MM.1S (cell line): ENCODE measurements around the gene CD300A.

Source experiments
- DNase-seq: peaks from one replicate; pipeline ENCODE4 v3.0.0-alpha.2; 2015
- H2AFZ ChIP-seq: fragments of 300-600 bp; sonication (generic); 2 replicates; pipeline ENCODE4 v1.6.0; 2016; ENCODE audit warnings: antibody characterized with exemption, low read length
- H3F3A ChIP-seq: fragments of 300-600 bp; sonication (generic); 2 replicates; pipeline ENCODE4 v1.6.1; 2016; ENCODE audit warnings: mild to moderate bottlenecking, antibody characterized with exemption, low read length, moderate library complexity, mixed read lengths; ENCODE audit not compliant: insufficient read depth
- H3K27ac ChIP-seq: fragments of 300-600 bp; sonication (generic); 2 replicates; pipeline ENCODE4 v1.5.1; 2016; ENCODE audit warnings: mild to moderate bottlenecking, low read length
- H3K27me3 ChIP-seq: fragments of 300-600 bp; sonication (generic); replicated peaks from 2 replicates; pipeline ENCODE4 v1.6.0; 2016; ENCODE audit warnings: low read length; ENCODE audit not compliant: insufficient read depth
- H3K36me3 ChIP-seq: fragments of 300-600 bp; sonication (generic); replicated peaks from 2 replicates; pipeline ENCODE4 v1.6.1; 2016; ENCODE audit warnings: mild to moderate bottlenecking, low read length, mixed read lengths; ENCODE audit not compliant: insufficient read depth
- H3K4me1 ChIP-seq: fragments of 300-600 bp; sonication (generic); 2 replicates; pipeline ENCODE4 v1.6.1; 2016; ENCODE audit warnings: low read length, mixed read lengths
- H3K4me2 ChIP-seq: fragments of 300-600 bp; sonication (generic); 2 replicates; pipeline ENCODE4 v1.6.0; 2016; ENCODE audit warnings: low read depth, low read length
- H3K4me3 ChIP-seq: fragments of 300-600 bp; sonication (generic); 2 replicates; pipeline ENCODE4 v1.5.1; 2016; ENCODE audit warnings: low read length, mixed read lengths
- H3K79me2 ChIP-seq: fragments of 300-600 bp; sonication (generic); 2 replicates; pipeline ENCODE4 v1.6.1; 2016; ENCODE audit warnings: mixed run types, low read length, mixed read lengths
- H3K9ac ChIP-seq: fragments of 300-600 bp; sonication (generic); 2 replicates; pipeline ENCODE4 v1.6.1; 2016; ENCODE audit warnings: low read length, mixed read lengths
- H3K9me2 ChIP-seq: fragments of 300-600 bp; sonication (generic); replicated peaks from 2 replicates; pipeline ENCODE4 v1.6.1; 2016; ENCODE audit warnings: mild to moderate bottlenecking, low read length, mixed read lengths; ENCODE audit not compliant: insufficient read depth
- H3K9me3 ChIP-seq: fragments of 300-600 bp; sonication (generic); replicated peaks from 2 replicates; pipeline ENCODE4 v1.6.1; 2016; ENCODE audit warnings: mild to moderate bottlenecking, low read length, mixed read lengths; ENCODE audit not compliant: insufficient read depth
- H4K20me1 ChIP-seq: fragments of 300-600 bp; sonication (generic); 2 replicates; pipeline ENCODE4 v1.6.1; 2016; ENCODE audit warnings: mild to moderate bottlenecking, low read length, moderate library complexity, mixed read lengths; ENCODE audit not compliant: insufficient read depth
- EZH2 ChIP-seq: fragments of 300-600 bp; sonication (generic); optimal IDR thresholded peaks from 2 replicates; pipeline ENCODE3; 2017; ENCODE audit warnings: low read depth, mild to moderate bottlenecking, antibody characterized with exemption, low read length, mixed read lengths
- EZH2phosphoT487 ChIP-seq: fragments of 300-600 bp; sonication (generic); IDR thresholded peaks from 2 replicates; pipeline ENCODE4 v1.6.1; 2018; ENCODE audit warnings: antibody characterized with exemption, low read length
- TF ChIP-seq, protein P1 (sequence below): fragments of 300-600 bp; sonication (generic); IDR thresholded peaks from 2 replicates; pipeline ENCODE4 v1.5.1; 2016; ENCODE audit warnings: antibody characterized with exemption, low read length, mixed read lengths

The CD300A gene

DNA sequence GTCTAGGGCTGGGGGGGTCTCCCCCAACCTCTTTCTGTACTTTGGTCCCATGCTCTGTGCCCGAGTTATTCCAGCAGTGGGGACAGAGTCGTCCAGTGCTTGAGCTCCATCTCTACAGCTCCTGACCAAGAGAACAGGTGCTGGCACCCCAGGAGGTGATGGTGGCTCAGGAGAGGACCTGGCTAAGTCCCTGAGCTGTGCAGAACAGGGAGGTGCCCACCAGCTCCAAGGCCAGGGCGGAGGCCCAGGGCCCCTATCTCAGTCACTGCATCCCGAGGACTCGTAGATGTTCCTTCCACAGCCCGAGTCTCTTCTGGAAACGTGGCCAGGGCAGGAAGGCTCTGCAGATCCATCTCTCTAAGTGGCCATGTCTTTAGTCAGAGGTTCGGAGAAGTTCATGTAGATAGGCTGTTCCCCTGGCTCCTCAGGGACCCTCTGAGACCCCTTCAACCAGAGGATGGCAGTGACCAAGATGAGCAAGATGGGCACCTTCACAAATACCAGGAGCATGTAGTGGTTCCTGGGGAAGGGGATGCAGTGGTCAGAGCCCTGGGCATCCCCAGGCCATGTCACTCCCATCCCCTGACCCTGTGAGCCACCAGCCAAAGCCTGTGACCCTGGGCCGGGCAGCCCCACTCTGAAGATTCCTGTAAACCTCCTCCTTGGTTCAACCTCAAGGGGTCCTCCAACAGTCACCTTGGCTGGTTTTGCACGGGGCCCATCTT lies 56.1 kb downstream of the CD300A start:
- Histone ChIP-seq H4K20me1 (no peaks in the 10 kb centered on the region), H3K79me2 (no peaks in the 10 kb centered on the region), H3K4me1 (no peaks in the 10 kb centered on the region), H3K36me3 (no peaks in the 10 kb centered on the region), H3K27me3 (peaks cover 93% of the 10 kb centered on the region), H2AFZ (no peak overlapping the region), H3K9ac (no peak overlapping the region), H3K9me3 (no peaks in the 10 kb centered on the region), H3K27ac (no peak overlapping the region), H3K4me3 (no peak overlapping the region), H3K4me2 (no peak overlapping the region), H3K9me2 (no peaks in the 10 kb centered on the region), H3F3A (no peaks in the 10 kb centered on the region)
- TF ChIP-seq, protein P1, sequence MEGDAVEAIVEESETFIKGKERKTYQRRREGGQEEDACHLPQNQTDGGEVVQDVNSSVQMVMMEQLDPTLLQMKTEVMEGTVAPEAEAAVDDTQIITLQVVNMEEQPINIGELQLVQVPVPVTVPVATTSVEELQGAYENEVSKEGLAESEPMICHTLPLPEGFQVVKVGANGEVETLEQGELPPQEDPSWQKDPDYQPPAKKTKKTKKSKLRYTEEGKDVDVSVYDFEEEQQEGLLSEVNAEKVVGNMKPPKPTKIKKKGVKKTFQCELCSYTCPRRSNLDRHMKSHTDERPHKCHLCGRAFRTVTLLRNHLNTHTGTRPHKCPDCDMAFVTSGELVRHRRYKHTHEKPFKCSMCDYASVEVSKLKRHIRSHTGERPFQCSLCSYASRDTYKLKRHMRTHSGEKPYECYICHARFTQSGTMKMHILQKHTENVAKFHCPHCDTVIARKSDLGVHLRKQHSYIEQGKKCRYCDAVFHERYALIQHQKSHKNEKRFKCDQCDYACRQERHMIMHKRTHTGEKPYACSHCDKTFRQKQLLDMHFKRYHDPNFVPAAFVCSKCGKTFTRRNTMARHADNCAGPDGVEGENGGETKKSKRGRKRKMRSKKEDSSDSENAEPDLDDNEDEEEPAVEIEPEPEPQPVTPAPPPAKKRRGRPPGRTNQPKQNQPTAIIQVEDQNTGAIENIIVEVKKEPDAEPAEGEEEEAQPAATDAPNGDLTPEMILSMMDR: no peak
- no peak for TF ChIP-seq EZH2
- no peak for TF ChIP-seq EZH2phosphoT487
- no peak for DNase-seq

DNA sequence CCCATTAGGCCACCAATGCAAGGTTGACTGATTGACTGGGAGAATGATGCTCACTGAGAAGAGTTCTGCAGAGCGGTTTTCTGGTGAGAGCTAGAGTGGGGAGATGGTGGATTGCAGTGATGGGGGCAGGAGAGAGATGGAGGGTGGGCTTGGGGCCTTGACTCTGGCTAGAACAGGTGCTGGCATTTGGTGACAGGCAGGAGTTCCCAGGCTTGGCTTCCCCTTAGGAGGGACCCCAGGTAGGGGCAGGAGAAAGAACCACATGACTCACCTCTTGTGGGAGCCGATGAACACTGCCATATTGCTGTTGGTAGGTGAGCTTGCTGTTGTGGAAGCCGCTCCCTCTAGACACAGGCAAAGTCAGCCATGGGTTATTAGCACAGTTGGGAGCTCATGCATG lies 56.9 kb downstream of the CD300A start:
- no peaks in the 10 kb centered on the region for H3K79me2 ChIP-seq
- H3K9me2 ChIP-seq: no peaks in the 10 kb centered on the region
- H3K4me3 ChIP-seq: no peak overlapping the region
- H3F3A ChIP-seq: no peaks in the 10 kb centered on the region
- no peaks in the 10 kb centered on the region for H3K4me1 ChIP-seq
- peaks cover 92% of the 10 kb centered on the region for H3K27me3 ChIP-seq
- no peaks in the 10 kb centered on the region for H3K36me3 ChIP-seq
- no peak for DNase-seq
- no peak overlapping the region for H3K4me2 ChIP-seq
- H4K20me1 ChIP-seq: no peaks in the 10 kb centered on the region
- no peak overlapping the region for H3K9ac ChIP-seq
- no peak overlapping the region for H3K27ac ChIP-seq
- no peak overlapping the region for H2AFZ ChIP-seq
- TF ChIP-seq EZH2 (no peak), EZH2phosphoT487 (no peak)
- TF ChIP-seq, protein P1: no peak
- no peaks in the 10 kb centered on the region for H3K9me3 ChIP-seq

DNA sequence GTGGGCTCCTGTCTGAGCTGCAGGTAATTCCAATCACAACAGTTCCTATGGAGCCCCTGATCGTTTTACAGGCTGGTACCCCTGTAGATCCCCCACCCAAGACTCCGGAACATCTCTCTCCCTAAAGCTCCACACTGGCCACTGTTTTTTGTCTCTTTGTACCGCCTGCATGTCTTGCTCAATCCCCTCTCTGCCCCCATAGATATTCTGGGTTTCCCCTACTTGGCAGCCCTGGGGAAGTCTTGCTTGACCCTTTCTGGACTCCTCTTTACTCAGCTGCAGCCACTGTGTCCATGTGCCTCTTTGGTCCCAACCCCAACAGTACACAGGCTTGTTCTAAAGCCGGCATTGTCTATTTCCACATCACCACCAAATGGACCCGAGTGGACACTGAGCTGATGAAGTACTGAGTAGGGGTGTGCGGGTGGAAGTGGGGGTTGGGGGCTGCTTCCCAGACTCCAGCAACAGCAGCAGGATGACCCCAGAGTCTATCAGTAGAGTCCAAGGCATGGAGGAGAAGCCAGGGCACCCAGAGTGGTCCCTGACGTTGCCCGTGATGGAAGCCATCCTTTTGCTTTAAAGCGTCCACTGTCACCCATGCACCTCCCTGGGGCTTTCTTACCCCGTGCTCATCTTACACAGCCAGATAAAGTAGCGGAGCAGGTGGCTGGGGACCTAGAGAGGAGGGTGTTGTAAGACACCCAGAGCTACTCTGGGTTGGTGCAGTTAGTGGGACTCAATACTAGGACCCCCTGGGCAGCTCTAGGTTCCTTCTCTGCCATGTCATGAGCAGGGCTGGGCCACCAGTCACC lies 58.4 kb downstream of the CD300A start:
- Histone ChIP-seq H3K4me2 (no peak overlapping the region), H3K27ac (no peak overlapping the region), H3F3A (no peaks in the 10 kb centered on the region), H3K79me2 (no peaks in the 10 kb centered on the region), H3K4me1 (no peaks in the 10 kb centered on the region), H3K9ac (no peak overlapping the region), H4K20me1 (no peaks in the 10 kb centered on the region), H3K4me3 (no peak overlapping the region), H3K9me3 (no peaks in the 10 kb centered on the region), H3K36me3 (no peaks in the 10 kb centered on the region), H2AFZ (no peak overlapping the region), H3K9me2 (no peaks in the 10 kb centered on the region), H3K27me3 (peaks cover 99% of the 10 kb centered on the region)
- TF ChIP-seq, protein P1: no peak
- TF ChIP-seq EZH2phosphoT487 (no peak), EZH2 (no peak)
- no peak for DNase-seq
